A673 (cell line): ENCODE data around the gene CHRNB1. TPM values are rescaled to one million over a fixed set of nuclear protein-coding genes. Genes with fewer than 3 reads are reported as not detected.

ENCODE experiments used
- BruUV-seq: library from RNA; stranded (reverse); fragments of 400-500 nt; replicated peaks from 2 replicates; lab custom pipeline; 2021; lab: Mats Ljungman, UMichigan
- CTCF ChIA-PET: fragments of 300-600 bp; sonication (Branson Sonifier 250); formaldehyde crosslinking; loops from one replicate; lab custom pipeline; 2022; ENCODE audit warnings: antibody characterized with exemption; lab: Charles Lee
- POLR2A ChIA-PET: fragments of 300-600 bp; sonication (Branson Sonifier 250); formaldehyde crosslinking; loops from one replicate; lab custom pipeline; 2022; ENCODE audit warnings: antibody characterized with exemption; ENCODE audit not compliant: low non-redundant PET; lab: Charles Lee
- DNase-seq: peaks from one replicate; pipeline ENCODE4 v3.0.0-alpha.2; 2015; ENCODE audit warnings: low spot score
- H3K27ac ChIP-seq: fragments of 200-600 bp; sonication (generic); 2 replicates; pipeline ENCODE4 v1.5.1; 2016; ENCODE audit warnings: mixed run types, low read depth, mild to moderate bottlenecking, mixed read lengths, antibody characterized with exemption, low read length; ENCODE audit not compliant: poor library complexity, severe bottlenecking
- H3K27me3 ChIP-seq: fragments of 200-600 bp; sonication (generic); replicated peaks from 2 replicates; pipeline ENCODE4 v1.6.1; 2017; ENCODE audit warnings: mixed run types, low read depth, mild to moderate bottlenecking, mixed read lengths, antibody characterized with exemption, low read length; ENCODE audit not compliant: insufficient read depth, poor library complexity
- H3K36me3 ChIP-seq: fragments of 200-600 bp; sonication (generic); 2 replicates; pipeline ENCODE4 v1.6.1; 2016; ENCODE audit warnings: mixed run types, mild to moderate bottlenecking, mixed read lengths, antibody characterized with exemption, low read length; ENCODE audit not compliant: insufficient read depth, poor library complexity, severe bottlenecking
- H3K4me1 ChIP-seq: fragments of 200-600 bp; sonication (generic); 2 replicates; pipeline ENCODE4 v1.6.1; 2017; ENCODE audit warnings: mixed run types, mild to moderate bottlenecking, mixed read lengths, antibody characterized with exemption, low read length; ENCODE audit not compliant: insufficient read depth, poor library complexity, severe bottlenecking
- H3K4me3 ChIP-seq: fragments of 200-600 bp; sonication (generic); 2 replicates; pipeline ENCODE4 v1.5.1; 2016; ENCODE audit warnings: low read depth, mixed run types, mild to moderate bottlenecking, mixed read lengths, low read length; ENCODE audit not compliant: poor library complexity, severe bottlenecking
- H3K9me3 ChIP-seq: fragments of 200-600 bp; sonication (generic); 2 replicates; pipeline ENCODE4 v1.6.1; 2016; ENCODE audit warnings: mixed run types, low read depth, mild to moderate bottlenecking, mixed read lengths, antibody characterized with exemption, low read length; ENCODE audit not compliant: poor library complexity, severe bottlenecking
- EZH2 ChIP-seq: fragments of 200-600 bp; sonication (generic); IDR thresholded peaks from 2 replicates; pipeline ENCODE4 v1.6.1; 2017; ENCODE audit warnings: borderline replicate concordance, low read depth, mild to moderate bottlenecking, mixed read lengths, antibody characterized with exemption, low read length; ENCODE audit not compliant: poor library complexity, severe bottlenecking
- intact Hi-C: fragments of 100-400 bp; cut with micrococcal nuclease; formaldehyde crosslinking; loops from one replicate; pipeline ENCODE4 v1.10.0; 2022; ENCODE audit not compliant: unreplicated experiment
- total RNA-seq: library from RNA; stranded (reverse); gene quantifications from 2 replicates; pipeline ENCODE4 v1.2.3, GENCODE V29; 2021
- TF ChIP-seq, protein P1 (sequence below): fragments of 300-800, 200-600 bp; sonication (generic); conservative IDR thresholded peaks from 2 replicates; pipeline ENCODE4 v1.5.1; 2017; ENCODE audit warnings: low read depth, mild to moderate bottlenecking, antibody characterized with exemption, low read length, moderate library complexity, mixed read lengths

CHRNB1 gene
- total RNA-seq, 1 experiment from 2014 or later, result 5.2 TPM

DNA sequence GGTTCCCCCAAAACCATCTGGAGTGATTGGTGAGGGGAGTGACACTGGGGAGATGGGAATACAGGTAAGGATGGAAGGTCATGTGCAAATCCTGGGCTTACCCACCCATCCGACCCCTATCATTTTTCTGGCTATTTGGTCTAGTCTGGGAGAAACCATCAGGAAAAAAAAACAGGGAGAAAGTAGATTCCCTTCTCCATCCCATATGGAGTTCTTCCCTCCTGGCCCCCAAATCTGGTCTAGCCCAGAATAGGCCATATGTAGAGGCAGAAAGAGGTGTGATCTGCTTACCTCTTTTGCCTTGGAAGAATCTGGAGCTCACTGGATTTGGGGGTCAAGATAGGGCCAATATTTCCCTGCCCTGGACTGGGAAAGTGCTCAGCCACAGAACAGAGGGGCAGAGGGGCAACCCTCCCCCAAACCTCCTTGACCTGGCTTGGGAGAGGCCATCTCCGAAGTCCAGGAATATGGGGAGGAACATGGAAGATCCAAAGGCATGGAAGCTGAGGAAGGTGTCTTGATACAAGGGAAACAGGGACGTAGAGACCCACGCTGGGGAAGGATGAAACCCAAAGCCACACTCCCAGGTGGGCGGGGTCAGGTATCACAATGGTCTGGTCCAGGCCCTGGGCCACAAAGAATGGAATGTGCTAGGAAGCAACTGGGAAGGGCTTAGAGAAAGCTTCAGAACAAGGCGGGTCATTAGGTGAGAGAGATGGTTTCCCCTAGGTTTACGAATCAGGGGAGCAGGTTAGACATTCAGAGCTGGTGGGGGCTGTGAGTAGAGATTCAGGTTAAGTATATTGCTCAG, 16.2 kb downstream of the CHRNB1 start:
- BruUV-seq, result no TSS peak
- CTCF ChIA-PET, result interaction anchor here (0.5 kb wide), 1 partner anchor 20 kb away, joined by 3 read pairs; no protein-coding TSS in a partner anchor
- Histone ChIP-seq H3K27me3 (no peaks in the 10 kb centered on the region), H3K4me3 (no peak overlapping the region), H3K4me1 (no peaks in the 10 kb centered on the region), H3K27ac (no peak overlapping the region), H3K9me3 (no peaks in the 10 kb centered on the region), H3K36me3 (peaks cover 4% of the 10 kb centered on the region)
- DNase-seq, result no peak
- intact Hi-C loops, result no loop called here
- POLR2A ChIA-PET, result no interaction called here
- TF ChIP-seq, protein P1, sequence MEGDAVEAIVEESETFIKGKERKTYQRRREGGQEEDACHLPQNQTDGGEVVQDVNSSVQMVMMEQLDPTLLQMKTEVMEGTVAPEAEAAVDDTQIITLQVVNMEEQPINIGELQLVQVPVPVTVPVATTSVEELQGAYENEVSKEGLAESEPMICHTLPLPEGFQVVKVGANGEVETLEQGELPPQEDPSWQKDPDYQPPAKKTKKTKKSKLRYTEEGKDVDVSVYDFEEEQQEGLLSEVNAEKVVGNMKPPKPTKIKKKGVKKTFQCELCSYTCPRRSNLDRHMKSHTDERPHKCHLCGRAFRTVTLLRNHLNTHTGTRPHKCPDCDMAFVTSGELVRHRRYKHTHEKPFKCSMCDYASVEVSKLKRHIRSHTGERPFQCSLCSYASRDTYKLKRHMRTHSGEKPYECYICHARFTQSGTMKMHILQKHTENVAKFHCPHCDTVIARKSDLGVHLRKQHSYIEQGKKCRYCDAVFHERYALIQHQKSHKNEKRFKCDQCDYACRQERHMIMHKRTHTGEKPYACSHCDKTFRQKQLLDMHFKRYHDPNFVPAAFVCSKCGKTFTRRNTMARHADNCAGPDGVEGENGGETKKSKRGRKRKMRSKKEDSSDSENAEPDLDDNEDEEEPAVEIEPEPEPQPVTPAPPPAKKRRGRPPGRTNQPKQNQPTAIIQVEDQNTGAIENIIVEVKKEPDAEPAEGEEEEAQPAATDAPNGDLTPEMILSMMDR, result no peak
- TF ChIP-seq EZH2, result no peak

DNA sequence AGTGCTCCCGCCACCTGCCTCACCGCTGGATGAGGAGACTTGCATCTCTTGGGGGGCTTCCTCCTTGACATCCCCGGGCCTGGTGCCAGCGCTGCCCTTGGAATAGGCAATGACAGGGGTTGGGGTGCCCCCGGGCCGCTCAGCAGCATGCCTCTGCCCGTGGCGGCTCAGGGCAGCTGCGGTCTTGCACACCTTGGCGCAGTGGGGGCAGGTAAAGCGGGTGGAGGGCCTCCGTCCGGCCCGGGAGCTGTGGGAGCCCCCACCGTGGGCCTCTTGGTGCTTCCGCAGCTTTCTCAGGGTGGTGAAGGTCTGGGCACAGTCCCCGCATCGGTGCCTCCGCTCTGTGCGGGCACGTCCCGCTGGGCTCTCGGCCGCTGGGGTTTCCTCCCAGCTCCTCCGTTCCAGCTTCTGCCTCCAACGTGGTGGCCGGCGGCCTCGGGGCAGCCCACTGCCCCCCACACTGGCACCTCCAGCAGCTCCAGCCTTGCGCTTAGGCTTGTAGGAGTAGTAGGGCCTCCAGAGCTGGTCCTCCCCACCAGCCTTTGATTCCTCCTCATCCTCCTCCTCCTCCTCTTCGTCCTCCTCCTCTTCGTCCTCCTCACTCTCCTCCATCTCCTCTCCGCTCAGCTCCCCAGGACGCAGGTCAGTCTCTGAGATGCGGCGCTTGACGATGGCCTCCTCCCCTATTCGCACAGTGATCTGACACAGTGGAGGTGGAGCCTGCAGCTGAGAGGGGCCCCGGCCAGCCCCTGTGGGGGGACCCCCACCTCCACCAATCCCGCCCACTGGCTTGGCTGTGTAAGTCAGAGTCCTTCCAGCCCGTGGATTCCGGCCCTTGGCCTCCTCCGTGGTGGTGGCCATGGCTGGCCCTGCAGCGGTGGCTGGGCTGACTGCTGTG, 17.9 kb downstream of the CHRNB1 start:
- Histone ChIP-seq H3K27me3 (no peaks in the 10 kb centered on the region), H3K4me1 (no peaks in the 10 kb centered on the region), H3K36me3 (peaks cover 12% of the 10 kb centered on the region), H3K9me3 (no peaks in the 10 kb centered on the region), H3K27ac (no peak overlapping the region), H3K4me3 (no peak overlapping the region)
- ChIA-PET CTCF (no interaction called here), POLR2A (no interaction called here)
- TF ChIP-seq EZH2, result no peak
- TF ChIP-seq, protein P1, result no peak
- no TSS peak for BruUV-seq
- no peak for DNase-seq
- intact Hi-C loops, result no loop called here

DNA sequence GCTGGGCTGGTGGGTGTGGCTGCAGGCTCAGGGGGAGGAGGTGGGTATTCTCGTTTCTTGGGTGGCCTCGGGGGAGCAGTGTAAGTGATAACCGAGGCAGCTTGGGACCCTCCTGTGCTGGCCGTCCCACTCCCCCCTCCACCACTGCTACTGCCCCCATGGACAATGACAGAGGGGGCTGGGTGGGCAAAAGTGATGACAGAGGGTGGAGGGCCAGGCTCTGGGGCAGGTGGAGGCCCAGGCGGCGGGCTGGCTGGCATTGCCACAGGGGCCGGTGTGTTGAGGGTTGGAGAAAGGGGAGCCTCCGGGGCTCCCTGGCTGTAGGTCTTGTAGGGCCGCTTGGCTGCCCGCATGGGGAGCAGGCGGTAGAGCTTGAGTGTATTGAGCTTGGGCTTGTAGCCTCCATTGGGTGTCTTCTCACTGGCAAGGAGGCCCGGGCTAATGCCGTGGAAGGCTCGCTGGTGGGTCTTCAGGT, 18.5 kb downstream of the CHRNB1 start:
- no peaks in the 10 kb centered on the region for H3K4me1 ChIP-seq
- DNase-seq, result no peak
- CTCF ChIA-PET, result no interaction called here
- BruUV-seq, result no TSS peak
- H3K27ac ChIP-seq, result no peak overlapping the region
- no peaks in the 10 kb centered on the region for H3K9me3 ChIP-seq
- TF ChIP-seq, protein P1, result no peak
- TF ChIP-seq EZH2, result no peak
- POLR2A ChIA-PET, result no interaction called here
- peaks cover 12% of the 10 kb centered on the region for H3K36me3 ChIP-seq
- H3K27me3 ChIP-seq, result no peaks in the 10 kb centered on the region
- intact Hi-C loops, result no loop called here
- no peak overlapping the region for H3K4me3 ChIP-seq
